Hepatocyte (in vitro differentiated cells): ENCODE measurements around the gene DEGS2. TPM values are rescaled to one million over a fixed set of nuclear protein-coding genes. Genes with fewer than 3 reads are reported as not detected.

Experiments used
- DNase-seq: peaks from one replicate; pipeline ENCODE4 v3.0.0-alpha.2; 2016; ENCODE audit warnings: low spot score
- H2AFZ ChIP-seq: fragments of 200-600 bp; sonication (generic); 2 replicates; pipeline ENCODE4 v1.6.0; 2016; ENCODE audit warnings: antibody characterized with exemption, mild to moderate bottlenecking
- H3K27ac ChIP-seq: fragments of 200-600 bp; sonication (generic); 2 replicates; pipeline ENCODE4 v1.5.1; 2016; ENCODE audit warnings: mild to moderate bottlenecking
- H3K27me3 ChIP-seq: fragments of 200-600 bp; sonication (generic); 2 replicates; pipeline ENCODE4 v1.6.1; 2016
- H3K36me3 ChIP-seq: fragments of 200-600 bp; sonication (generic); replicated peaks from 2 replicates; pipeline ENCODE4 v1.5.1; 2016; ENCODE audit warnings: low read depth; ENCODE audit not compliant: insufficient read depth
- H3K4me1 ChIP-seq: fragments of 200-600 bp; sonication (generic); 2 replicates; pipeline ENCODE4 v1.5.1; 2016; ENCODE audit warnings: mild to moderate bottlenecking, moderate library complexity; ENCODE audit not compliant: insufficient read depth
- H3K4me2 ChIP-seq: fragments of 200-600 bp; sonication (generic); 2 replicates; pipeline ENCODE4 v1.6.0; 2016
- H3K4me3 ChIP-seq: fragments of 200-600 bp; sonication (generic); 2 replicates; pipeline ENCODE4 v1.5.1; 2016; ENCODE audit warnings: mild to moderate bottlenecking
- H3K79me2 ChIP-seq: fragments of 200-600 bp; sonication (generic); 2 replicates; pipeline ENCODE4 v1.6.0; 2017; ENCODE audit warnings: mild to moderate bottlenecking
- H3K9me2 ChIP-seq: fragments of 200-600 bp; sonication (generic); replicated peaks from 2 replicates; pipeline ENCODE4 v1.6.0; 2017; ENCODE audit warnings: mild to moderate bottlenecking; ENCODE audit not compliant: insufficient read depth
- H3K9me3 ChIP-seq: fragments of 200-600 bp; sonication (generic); 2 replicates; pipeline ENCODE4 v1.5.1; 2016; ENCODE audit warnings: low read depth, mild to moderate bottlenecking
- H4K20me1 ChIP-seq: fragments of 200-600 bp; sonication (generic); 2 replicates; pipeline ENCODE4 v1.6.0; 2016; ENCODE audit warnings: mild to moderate bottlenecking; ENCODE audit not compliant: insufficient read depth, poor library complexity, severe bottlenecking
- CTCF ChIP-seq: fragments of 200-600 bp; sonication (generic); IDR thresholded peaks from 2 replicates; pipeline ENCODE4 v1.5.1; 2016; ENCODE audit warnings: antibody characterized with exemption, mild to moderate bottlenecking; ENCODE audit not compliant: poor library complexity
- EZH2 ChIP-seq: fragments of 200-600 bp; sonication (generic); IDR thresholded peaks from 2 replicates; pipeline ENCODE4 v1.6.1; 2016; ENCODE audit warnings: antibody characterized with exemption, mild to moderate bottlenecking, borderline replicate concordance
- EZH2phosphoT487 ChIP-seq: fragments of 200-600 bp; sonication (generic); IDR thresholded peaks from one replicate; pipeline ENCODE4 v1.6.1; 2018; ENCODE audit warnings: antibody characterized with exemption, mild to moderate bottlenecking, low read depth, moderate library complexity; ENCODE audit not compliant: unreplicated experiment, severe bottlenecking
- WGBS: methylation state at CpG from one replicate; pipeline ENCODE4 v1.1.6; 2016; ENCODE audit warnings: low lambda C conversion rate; ENCODE audit errors: missing lambda C conversion rate; 5-methylcytosine and 5-hydroxymethylcytosine counted together
- polyA plus RNA-seq: library from polyadenylated mRNA; unstranded; fragments of >200 nt; fragmentation: Nextera tagmentation; extraction: Ambion mirVana; gene quantifications from 2 replicates; pipeline ENCODE4 v1.2.1, GENCODE V29; 2016
- total RNA-seq: library from RNA; depleted of rRNA; stranded (reverse); fragments of >200 nt; gene quantifications from 2 replicates; pipeline ENCODE4 v1.2.3, GENCODE V29; 2014

Gene DEGS2
- total and polyA plus RNA-seq, 2 experiments from 2014 or later = 5.3 to 7.7 TPM

DNA sequence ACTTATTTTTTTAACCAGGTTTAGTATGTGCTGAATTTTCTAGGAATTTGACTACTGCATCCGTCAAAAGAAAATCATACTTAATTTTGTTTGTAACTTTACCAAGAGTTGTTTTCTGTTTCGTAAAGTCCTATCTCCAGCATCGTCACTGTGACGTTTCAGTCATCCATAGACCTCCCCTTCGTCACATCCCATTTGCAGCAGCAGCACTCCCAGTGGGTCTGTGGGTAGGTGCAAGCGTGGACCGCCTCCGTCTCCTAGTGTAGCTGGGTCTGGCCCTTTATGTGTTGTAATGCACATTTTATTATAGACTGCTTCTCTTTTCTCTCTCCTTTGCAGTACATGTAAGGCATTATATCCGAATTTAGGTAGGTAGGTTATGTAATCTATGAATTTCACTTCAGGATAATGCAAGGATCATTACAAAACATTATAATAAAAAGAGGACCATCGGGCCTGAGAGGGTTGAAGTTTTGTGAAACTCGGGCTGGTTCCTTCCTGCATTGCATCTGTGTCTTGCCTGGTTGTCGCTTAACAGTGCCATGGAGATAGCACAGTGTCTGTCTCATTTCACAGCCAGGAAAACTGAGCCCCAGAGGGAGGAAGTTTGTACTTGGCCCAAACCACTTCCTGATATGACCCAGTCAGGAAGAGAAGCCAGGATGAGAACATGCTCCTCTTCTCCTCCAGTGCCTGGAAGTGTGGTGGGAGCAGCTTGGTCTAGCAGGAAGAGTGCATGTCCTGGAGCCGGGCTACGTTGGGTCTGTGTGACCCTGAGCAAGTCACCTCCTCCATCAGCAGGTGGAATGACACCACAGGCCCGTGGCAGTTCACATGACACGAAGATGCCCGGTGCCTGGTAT lies 53.0 kb downstream of the DEGS2 start:
- TF ChIP-seq EZH2phosphoT487 (no peak), EZH2 (no peak), CTCF (no peak)
- H3K27ac ChIP-seq = no peak overlapping the region
- no peaks in the 10 kb centered on the region for H3K9me3 ChIP-seq
- peaks cover 5% of the 10 kb centered on the region for H3K79me2 ChIP-seq
- no peak overlapping the region for H3K4me2 ChIP-seq
- no peaks in the 10 kb centered on the region for H3K9me2 ChIP-seq
- no peak overlapping the region for H3K4me3 ChIP-seq
- no peaks in the 10 kb centered on the region for H4K20me1 ChIP-seq
- WGBS = 96% methylated on average over 17 of the region's 17 CpGs
- H2AFZ ChIP-seq = no peak overlapping the region
- no peak for DNase-seq
- H3K4me1 ChIP-seq = peaks cover 17% of the 10 kb centered on the region
- no peaks in the 10 kb centered on the region for H3K27me3 ChIP-seq
- no peaks in the 10 kb centered on the region for H3K36me3 ChIP-seq

DNA sequence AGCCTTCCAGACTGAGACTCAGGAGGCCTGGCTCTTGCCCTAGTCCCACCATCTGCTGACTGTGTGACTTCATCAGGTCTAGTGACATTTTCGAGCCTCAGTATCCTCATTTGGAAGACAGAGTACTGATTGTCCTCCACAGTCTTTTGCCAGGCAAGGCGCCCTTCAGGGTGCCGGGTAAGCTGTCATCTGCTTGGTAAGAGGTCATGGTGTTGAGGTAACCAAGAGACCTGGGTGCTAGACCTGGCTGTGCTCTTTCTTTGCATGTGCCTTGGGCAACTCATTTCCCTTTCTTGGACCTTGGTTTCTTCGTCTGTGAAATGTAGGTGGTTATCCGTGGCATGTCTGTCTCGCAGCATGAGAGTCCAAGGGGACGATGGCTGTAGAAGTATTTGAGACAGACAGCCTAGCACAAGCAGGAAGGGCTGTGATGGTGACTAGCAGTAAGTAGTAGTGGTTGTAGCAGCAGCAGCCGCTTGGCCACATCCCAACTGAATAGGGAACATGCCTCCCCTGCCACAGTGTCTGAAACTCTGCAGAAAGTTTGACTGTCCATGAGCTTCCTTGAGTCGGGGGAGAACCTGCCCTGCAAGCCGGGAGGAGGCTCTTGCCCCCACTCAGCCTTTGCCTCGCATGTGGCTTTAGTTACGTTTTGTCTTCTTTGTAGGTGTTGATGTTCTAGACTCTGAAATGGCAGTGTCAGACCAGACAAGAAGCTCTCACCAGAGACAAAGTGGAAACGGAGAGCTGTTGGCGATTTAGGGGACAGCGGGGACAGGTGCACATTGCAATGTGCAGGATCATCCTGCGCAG lies 53.9 kb downstream of the DEGS2 start:
- no peaks in the 10 kb centered on the region for H3K9me3 ChIP-seq
- H3K27ac ChIP-seq = no peak overlapping the region
- H2AFZ ChIP-seq = no peak overlapping the region
- no peak overlapping the region for H3K4me3 ChIP-seq
- 92% methylated on average over 16 of the region's 16 CpGs for WGBS
- peaks cover 16% of the 10 kb centered on the region for H3K4me1 ChIP-seq
- peaks cover 6% of the 10 kb centered on the region for H3K79me2 ChIP-seq
- no peaks in the 10 kb centered on the region for H3K9me2 ChIP-seq
- H3K27me3 ChIP-seq = no peaks in the 10 kb centered on the region
- no peak for TF ChIP-seq CTCF
- no peak for TF ChIP-seq EZH2phosphoT487
- TF ChIP-seq EZH2 = no peak
- H3K36me3 ChIP-seq = no peaks in the 10 kb centered on the region
- no peak for DNase-seq
- no peak overlapping the region for H3K4me2 ChIP-seq
- no peaks in the 10 kb centered on the region for H4K20me1 ChIP-seq

GRCh38 chr14:100104523-100105300 lies 54.7 kb downstream of the DEGS2 start:
- Histone ChIP-seq H3K27ac (no peak overlapping the region), H3K79me2 (peaks cover 6% of the 10 kb centered on the region), H3K9me3 (no peaks in the 10 kb centered on the region), H3K4me1 (peaks cover 20% of the 10 kb centered on the region), H3K4me3 (no peak overlapping the region), H3K4me2 (peak overlapping the region; percentile 35), H2AFZ (no peak overlapping the region), H3K36me3 (no peaks in the 10 kb centered on the region), H4K20me1 (no peaks in the 10 kb centered on the region), H3K9me2 (no peaks in the 10 kb centered on the region), H3K27me3 (no peaks in the 10 kb centered on the region)
- DNase-seq = no peak
- 75% methylated on average over 7 of the region's 7 CpGs for WGBS
- TF ChIP-seq CTCF = no peak
- no peak for TF ChIP-seq EZH2
- no peak for TF ChIP-seq EZH2phosphoT487
